COLO668 (cell line): Measurements from ENCODE around the gene PHLDB2.

ENCODE experiments used
- DNase-seq: peaks from one replicate; lab custom pipeline; 2025; ENCODE audit not compliant: unreplicated experiment; lab: John Stamatoyannopoulos, UW

The PHLDB2 gene

GRCh38 chr3:111956995-111957734, 98.1 kb downstream of the PHLDB2 start:
- peak; percentile 29 for DNase-seq

DNA sequence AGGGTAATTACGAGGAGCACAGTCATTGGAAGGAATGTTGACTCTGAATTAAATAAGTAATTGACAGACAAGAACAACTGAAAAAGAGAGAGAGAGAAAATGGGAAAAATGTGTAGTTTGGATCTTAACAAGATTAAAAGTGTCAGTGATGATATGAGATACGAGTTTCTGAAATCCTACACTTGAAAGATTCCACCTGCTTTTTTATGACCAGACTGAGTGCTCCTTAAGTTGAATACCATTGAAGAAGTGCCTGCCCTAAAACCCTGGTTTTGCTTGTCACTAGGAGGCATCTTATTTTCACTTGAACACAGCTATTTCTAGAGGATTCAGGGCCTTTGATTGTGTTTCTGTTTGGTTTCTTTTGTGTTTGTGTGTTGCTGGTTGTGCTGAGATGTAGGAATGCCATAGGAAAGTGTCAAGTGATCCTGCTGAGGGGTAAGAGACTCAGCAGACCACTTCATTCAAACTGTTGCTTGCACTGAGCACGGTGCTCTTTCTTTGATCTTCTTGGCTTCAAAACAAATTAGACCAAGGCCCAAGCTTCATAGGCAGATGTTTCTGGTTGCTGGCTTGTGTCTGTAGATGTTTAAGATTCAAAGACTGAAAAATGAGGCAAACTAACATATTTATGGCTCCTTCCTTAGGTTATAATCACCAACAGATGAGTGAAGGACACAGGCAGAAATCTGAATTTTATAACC, 102.5 kb downstream of the PHLDB2 start:
- no peak for DNase-seq

- no peak for DNase-seq
Observed at GRCh38 chr3:111963424-111963823, 104.4 kb downstream of the PHLDB2 start.

- DNase-seq: no peak
Observed at GRCh38 chr3:111965484-111965883, 106.4 kb downstream of the PHLDB2 start.

- DNase-seq: no peak
Observed at GRCh38 chr3:111967068-111967467, 108.0 kb downstream of the PHLDB2 start.

- DNase-seq: peak; percentile 73
Observed at GRCh38 chr3:111967651-111968274, 108.7 kb downstream of the PHLDB2 start.

- no peak for DNase-seq
Observed at GRCh38 chr3:111968319-111969054, 109.4 kb downstream of the PHLDB2 start.

DNA sequence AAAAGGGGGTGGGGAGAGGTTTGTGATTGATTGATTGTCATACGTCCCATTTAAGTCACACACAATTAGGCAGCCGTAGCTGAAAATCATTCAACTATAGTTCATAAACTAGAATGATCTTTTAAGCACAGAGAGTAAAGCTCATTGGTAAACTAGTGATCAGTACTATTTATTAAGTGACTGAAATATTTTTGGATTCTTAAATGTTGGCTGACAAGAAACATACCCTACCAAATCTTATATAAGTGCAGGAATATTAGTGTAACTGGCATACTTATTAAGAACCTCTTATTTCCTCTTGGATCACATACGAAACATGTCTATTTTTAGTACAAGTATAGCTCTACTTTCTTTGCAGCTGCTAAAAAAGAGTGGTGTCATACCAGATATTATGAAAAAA, 111.3 kb downstream of the PHLDB2 start:
- DNase-seq: no peak

DNA sequence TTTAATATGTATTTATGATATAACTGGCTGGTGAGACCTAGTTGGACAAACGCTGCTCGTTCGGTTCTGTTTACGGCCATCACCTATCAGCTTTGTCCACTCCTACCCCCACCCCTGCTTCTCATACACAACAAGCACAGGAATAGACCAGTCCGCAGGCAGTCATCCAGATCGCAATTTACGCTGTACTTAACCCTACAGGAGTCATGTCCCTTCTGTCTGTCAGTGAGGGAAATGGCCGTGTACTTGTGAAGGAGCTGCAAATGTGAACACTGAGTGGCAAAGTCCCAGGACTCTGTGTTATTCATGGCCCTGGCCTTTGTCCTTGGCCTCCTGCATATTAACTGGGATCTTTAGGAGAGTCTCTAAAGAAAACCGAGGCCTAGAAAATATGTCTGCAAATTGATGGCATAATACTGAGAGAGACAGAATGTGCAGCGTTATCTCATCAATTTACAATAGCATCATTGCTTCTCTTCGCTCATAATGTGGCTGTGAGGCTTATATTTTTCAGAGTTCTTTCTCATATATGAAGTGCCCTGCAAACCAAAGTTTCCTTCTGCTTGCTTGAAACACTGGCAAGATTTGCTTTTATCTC, 112.6 kb downstream of the PHLDB2 start:
- DNase-seq: no peak

DNA sequence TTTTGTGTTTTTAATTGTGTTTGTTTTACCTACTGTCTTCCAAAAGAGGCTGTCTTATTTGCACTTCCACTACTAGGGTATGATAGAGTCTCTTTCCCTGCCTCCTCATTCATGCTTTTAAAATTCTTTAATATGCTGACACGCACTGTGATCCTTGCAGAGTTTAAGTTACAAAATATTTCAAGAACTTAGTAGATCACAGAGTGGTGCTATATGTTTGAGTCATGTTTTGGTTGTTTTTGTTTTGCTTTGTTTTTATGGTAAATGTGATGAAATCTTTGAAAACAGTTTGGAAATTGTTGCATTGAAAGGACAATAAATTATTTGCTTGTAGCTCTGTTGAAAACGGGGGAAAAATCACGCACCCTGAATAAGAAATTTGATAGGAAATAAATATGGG, 113.8 kb downstream of the PHLDB2 start:
- DNase-seq: no peak

- no peak for DNase-seq
Observed at GRCh38 chr3:111975131-111975530, 116.1 kb downstream of the PHLDB2 start.

DNA sequence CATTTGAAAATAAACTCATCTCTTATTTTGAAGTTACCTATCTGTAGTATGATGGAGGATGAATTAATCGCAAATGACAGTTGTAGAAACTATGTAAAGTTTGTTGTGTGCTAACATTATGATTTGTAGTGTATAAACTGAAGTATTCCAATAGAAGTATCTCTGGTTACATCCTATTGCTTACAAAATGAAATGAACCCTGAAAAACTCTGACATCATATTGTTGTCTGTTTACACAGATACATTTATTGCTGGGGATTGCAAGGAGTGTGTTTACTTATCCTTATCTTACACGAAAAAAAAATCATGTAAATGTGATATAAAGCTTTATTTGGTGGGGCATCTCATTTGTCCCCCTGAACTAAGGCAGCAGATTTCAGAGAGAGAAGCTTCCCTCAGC, 117.2 kb downstream of the PHLDB2 start:
- no peak for DNase-seq

DNA sequence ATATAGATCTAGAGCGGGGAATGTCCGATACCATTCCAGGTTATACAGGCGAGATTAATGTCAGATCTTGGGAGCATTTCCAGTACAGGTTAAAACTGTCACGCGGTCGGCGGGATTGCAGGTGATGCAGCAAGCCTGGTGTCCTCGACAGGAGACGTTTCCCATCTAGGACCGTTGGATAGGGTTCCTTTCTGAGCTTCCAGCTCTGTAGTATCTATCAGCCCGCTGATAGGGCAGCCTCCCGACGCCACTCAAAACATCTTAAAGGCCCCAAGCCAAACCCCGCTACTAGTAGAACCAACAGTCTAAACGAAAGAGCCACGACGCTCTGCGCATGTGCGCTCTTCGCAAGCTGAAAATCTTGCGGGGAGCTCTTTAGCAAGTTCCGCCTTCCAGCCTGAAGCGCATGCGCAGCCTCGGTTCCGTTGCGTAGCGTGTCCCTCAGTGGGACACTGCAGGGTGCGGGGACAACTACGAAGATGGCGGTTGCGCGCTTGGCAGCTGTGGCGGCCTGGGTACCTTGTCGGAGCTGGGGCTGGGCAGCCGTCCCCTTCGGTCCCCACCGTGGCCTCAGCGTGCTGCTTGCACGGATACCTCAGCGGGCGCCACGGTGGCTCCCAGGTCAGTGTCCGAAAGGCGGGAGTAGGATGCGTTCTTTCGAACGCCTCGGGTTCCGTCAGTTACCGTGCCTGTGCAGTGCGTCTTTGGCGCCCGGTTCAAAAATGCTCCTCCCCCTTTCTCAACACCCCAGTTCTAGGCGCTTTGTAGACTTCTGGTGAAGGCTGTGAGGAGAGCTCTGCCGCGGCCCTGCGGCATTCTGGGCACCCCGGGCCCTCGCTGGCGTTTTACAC, 119.7 kb downstream of the PHLDB2 start, which contains the start of gene ABHD10:
Gene ABHD10 (plus strand): TSS at position 444 of the 851 bp plus-strand sequence. CDS start 36 bp downstream, at position 480.
- peak; percentile 91 for DNase-seq

GRCh38 chr3:111979434-111980038, 120.5 kb downstream of the PHLDB2 start:
- DNase-seq: no peak

DNA sequence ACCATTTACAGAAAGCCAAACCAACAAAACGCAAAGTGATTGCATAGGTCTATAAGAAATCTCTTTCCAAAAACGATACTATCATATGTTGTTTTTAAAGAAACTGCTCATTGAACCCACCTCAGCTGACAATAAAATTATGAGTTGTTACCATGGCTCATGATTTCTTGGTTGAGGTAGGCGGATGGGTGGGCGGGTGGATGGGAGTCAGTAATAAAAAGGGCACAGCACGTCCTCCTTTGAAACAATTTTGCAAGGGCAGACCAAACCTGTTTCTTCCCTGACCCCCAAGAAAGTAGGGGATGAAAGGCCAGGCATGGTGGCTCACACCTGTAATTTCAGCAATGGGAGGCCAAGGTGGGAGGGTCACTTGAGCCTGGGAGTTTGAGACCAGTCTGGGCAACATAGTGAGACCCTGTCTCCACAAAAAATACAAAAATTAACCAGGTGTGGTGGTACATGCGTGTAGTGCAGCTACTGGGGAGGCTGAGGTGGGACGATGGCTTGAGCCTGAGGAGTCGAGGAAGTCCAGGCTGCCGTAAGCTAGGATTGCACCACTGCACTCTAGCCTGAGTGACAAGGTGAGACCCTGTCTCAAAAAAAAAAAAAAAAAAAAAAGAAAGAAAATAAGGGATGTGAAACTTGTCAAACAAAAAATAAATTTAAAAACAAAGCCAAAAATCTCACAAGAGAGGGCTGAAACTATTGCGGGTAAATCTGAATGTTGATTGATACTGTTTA, 121.8 kb downstream of the PHLDB2 start:
- no peak for DNase-seq

DNA sequence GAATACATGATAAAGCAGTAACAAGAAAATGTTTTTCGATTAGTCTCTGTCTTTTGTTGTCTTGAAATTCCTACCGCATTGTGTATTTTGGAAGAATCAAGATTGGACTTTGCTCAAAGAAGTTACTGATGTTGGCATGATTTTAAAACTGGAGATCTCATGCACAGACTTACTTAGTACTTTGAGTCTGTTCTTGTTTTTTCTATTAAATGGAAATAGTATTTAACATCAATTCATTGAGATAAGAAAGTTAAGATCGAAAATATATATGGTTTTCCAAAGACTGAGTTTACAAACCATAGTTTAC, 122.3 kb downstream of the PHLDB2 start:
- DNase-seq: no peak

DNA sequence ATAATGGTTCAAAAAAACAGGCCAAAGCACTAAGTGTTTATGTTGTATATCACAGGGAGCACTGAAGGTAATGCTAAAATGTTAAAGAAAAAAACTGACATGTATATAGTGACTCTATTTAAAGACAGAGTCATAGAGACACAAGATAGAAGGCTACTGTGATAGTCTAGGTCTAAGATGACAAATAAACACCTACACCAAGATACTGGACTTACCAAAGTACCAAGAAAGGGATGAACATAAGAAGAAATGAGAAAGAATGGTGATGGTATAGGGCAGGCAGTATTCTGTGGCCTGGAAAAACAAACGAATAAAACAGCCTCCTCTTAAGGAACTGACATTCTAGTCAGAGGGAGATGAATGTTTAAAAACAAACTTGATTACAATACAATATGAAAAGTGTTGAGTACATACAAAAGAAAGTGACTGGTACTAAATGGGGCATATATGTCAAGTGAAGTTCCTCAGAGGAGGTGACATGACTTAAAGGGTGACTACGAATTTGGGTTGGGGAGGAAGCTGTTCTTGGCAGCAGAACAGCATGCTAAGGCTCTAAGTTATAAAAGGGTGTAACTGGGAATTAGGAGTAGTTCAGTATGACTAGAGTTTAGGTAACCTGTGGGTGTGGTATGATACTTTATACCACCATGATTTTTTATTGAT, 125.7 kb downstream of the PHLDB2 start:
- no peak for DNase-seq

GRCh38 chr3:111986800-111987199, 127.7 kb downstream of the PHLDB2 start:
- no peak for DNase-seq
